Panc1 (cell line): ENCODE data around the gene FGD4. TPM values are rescaled to one million over a fixed set of nuclear protein-coding genes. Genes with fewer than 3 reads are reported as not detected.

Experiments
- ATAC-seq: fragments of 200-7000 bp; cut with Tn5 transposase; 2 replicates; pipeline ENCODE4 v1.9.1; 2020; ENCODE audit warnings: mild to moderate bottlenecking, moderate library complexity
- BruUV-seq: library from RNA; stranded (reverse); fragments of 400-500 nt; replicated peaks from 2 replicates; lab custom pipeline; 2021; lab: Mats Ljungman, UMichigan
- CTCF ChIA-PET: fragments of 300-600 bp; sonication (Branson Sonifier 250); formaldehyde crosslinking; loops from one replicate; lab custom pipeline; 2022; ENCODE audit warnings: antibody characterized with exemption; lab: Charles Lee
- POLR2A ChIA-PET: fragments of 300-600 bp; sonication (Branson Sonifier 250); formaldehyde crosslinking; loops from one replicate; lab custom pipeline; 2022; ENCODE audit warnings: antibody characterized with exemption; lab: Charles Lee
- DNase-seq: peaks from one replicate; pipeline ENCODE4 v3.0.0-alpha.2; 2010; ENCODE audit warnings: low read depth, low spot score
- H3K27ac ChIP-seq: 2 replicates; pipeline ENCODE4 v1.5.1; 2011; ENCODE audit warnings: mild to moderate bottlenecking, low read length, inconsistent platforms
- H3K27me3 ChIP-seq: fragments of 200-500 bp; sonication (Bioruptor generic); 2 replicates; pipeline ENCODE4 v1.6.0; 2014; ENCODE audit warnings: low read length, inconsistent platforms; ENCODE audit not compliant: control insufficient read depth, insufficient read depth
- H3K36me3 ChIP-seq: fragments of 200-500 bp; sonication (Bioruptor generic); 2 replicates; pipeline ENCODE4 v1.5.1; 2014; ENCODE audit warnings: inconsistent platforms, mild to moderate bottlenecking, low read length, moderate library complexity; ENCODE audit not compliant: control insufficient read depth, insufficient read depth
- H3K4me1 ChIP-seq: 2 replicates; pipeline ENCODE4 v1.5.1; 2011; ENCODE audit warnings: inconsistent platforms, mild to moderate bottlenecking, low read length, moderate library complexity; ENCODE audit not compliant: control insufficient read depth, insufficient read depth
- H3K4me3 ChIP-seq, 2 experiments: 2 replicates each; pipeline ENCODE4 v1.5.1; 2011 to 2012; ENCODE audit warnings: low read depth in 2 of 2, low read length in 2 of 2, mild to moderate bottlenecking in 2 of 2, inconsistent platforms in 1 of 2, moderate library complexity in 1 of 2
- H3K9me3 ChIP-seq: fragments of 200-500 bp; sonication (Bioruptor generic); 2 replicates; pipeline ENCODE4 v1.5.1; 2014; ENCODE audit warnings: low read depth, mild to moderate bottlenecking, inconsistent platforms, low read length, moderate library complexity; ENCODE audit not compliant: control insufficient read depth, insufficient read depth
- CTCF ChIP-seq: fragments of 450-650 bp; IDR thresholded peaks from 2 replicates; pipeline ENCODE4 v1.5.1; 2017; ENCODE audit warnings: mild to moderate bottlenecking
- POLR2AphosphoS5 ChIP-seq: IDR thresholded peaks from 2 replicates; pipeline ENCODE4 v1.6.1; 2012; ENCODE audit warnings: mild to moderate bottlenecking, low read depth, low read length, moderate library complexity
- REST ChIP-seq, 2 experiments: IDR thresholded peaks; 2 replicates each; pipeline ENCODE4 v1.6.1; 2011 to 2012; ENCODE audit warnings: low read depth in 2 of 2, control low read depth in 1 of 2, low read length in 1 of 2, mild to moderate bottlenecking in 1 of 2, moderate library complexity in 1 of 2; ENCODE audit not compliant: insufficient read depth in 1 of 2
- SIN3A ChIP-seq: IDR thresholded peaks from 2 replicates; pipeline ENCODE4 v1.6.1; 2012; ENCODE audit warnings: low read depth, mild to moderate bottlenecking, low read length, moderate library complexity, borderline replicate concordance; ENCODE audit not compliant: insufficient read depth
- TCF7L2 ChIP-seq: IDR thresholded peaks from 2 replicates; pipeline ENCODE4 v1.6.1; 2011; ENCODE audit warnings: mild to moderate bottlenecking, low read depth, low read length, inconsistent platforms
- in situ Hi-C: cut with HindIII; loops from 2 replicates; pipeline ENCODE4 v1.10.0; 2016; ENCODE audit warnings: low sequenced_read_pairs, low pct_unique_long_range_greater_than_20kb
- intact Hi-C: fragments of 100-400 bp; cut with micrococcal nuclease; formaldehyde crosslinking; loops from one replicate; pipeline ENCODE4 v1.10.0; 2022; ENCODE audit not compliant: unreplicated experiment
- total RNA-seq: library from RNA; stranded (reverse); gene quantifications from one replicate; pipeline ENCODE4 v1.2.1, GENCODE V29; 2021; ENCODE audit not compliant: unreplicated experiment

The FGD4 gene
- total RNA-seq, 1 experiment from 2014 or later, result 5.0 TPM

GRCh38 chr12:32546272-32546671 lies 146.9 kb downstream of the FGD4 start:
- ATAC-seq (no peak), DNase-seq (no peak)
- in situ Hi-C loops, result no loop called here
- ChIA-PET CTCF (no interaction called here), POLR2A (no interaction called here)
- Histone ChIP-seq H3K27ac (no peak overlapping the region), H3K27me3 (no peaks in the 10 kb centered on the region), H3K4me3 (no peak overlapping the region), H3K9me3 (no peaks in the 10 kb centered on the region), H3K4me1 (no peaks in the 10 kb centered on the region), H3K36me3 (no peaks in the 10 kb centered on the region)
- TF ChIP-seq REST (IDR thresholded peaks at IDR 0.05; ENCODE audit: insufficient read depth in 1 of 2, low read depth in 2 of 2, low read length in 1 of 2), result no peak
- no peak for TF ChIP-seq CTCF
- TF ChIP-seq POLR2AphosphoS5, result no peak
- no peak for TF ChIP-seq TCF7L2
- no peak for TF ChIP-seq SIN3A
- no TSS peak for BruUV-seq
- intact Hi-C loops, result no loop called here

DNA sequence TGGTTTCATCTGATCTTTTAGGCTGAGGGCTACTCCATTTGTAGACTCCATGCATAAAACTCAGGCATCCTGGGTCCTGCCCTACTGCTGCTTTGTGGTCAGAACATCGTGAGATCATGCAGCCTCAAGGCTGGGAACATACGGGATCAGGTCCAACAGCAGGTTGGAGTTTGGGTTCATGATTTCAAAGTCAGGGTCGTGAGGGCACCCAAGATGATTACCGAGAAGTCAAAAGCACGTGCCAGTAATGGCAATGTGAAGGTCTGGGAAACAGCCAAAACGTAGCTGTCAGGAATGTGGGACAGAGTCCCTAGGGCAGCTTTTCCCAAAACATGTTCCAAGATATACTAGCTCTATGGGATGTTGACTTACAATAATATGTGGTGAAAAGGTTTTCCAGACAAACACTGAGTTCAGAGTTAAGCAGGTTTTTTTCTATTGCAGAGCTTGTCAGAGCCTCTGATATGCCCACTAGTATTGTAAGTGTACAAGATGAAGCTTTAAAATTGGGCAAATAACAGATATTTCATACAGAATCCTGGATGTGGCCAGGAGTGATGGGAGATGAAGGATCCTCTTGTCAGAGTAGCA lies 149.4 kb downstream of the FGD4 start:
- POLR2A ChIA-PET, result no interaction called here
- Histone ChIP-seq H3K36me3 (no peaks in the 10 kb centered on the region), H3K4me1 (no peaks in the 10 kb centered on the region), H3K9me3 (no peaks in the 10 kb centered on the region), H3K27ac (no peak overlapping the region), H3K27me3 (no peaks in the 10 kb centered on the region), H3K4me3 (no peak overlapping the region)
- CTCF ChIA-PET, result no interaction called here
- intact Hi-C loops (no loop called here), in situ Hi-C loops (no loop called here)
- BruUV-seq, result no TSS peak
- peak; percentile 38; the same call in 1 of the 2 replicates for ATAC-seq
- no peak for TF ChIP-seq REST (IDR thresholded peaks at IDR 0.05; ENCODE audit: insufficient read depth in 1 of 2, low read depth in 2 of 2, low read length in 1 of 2)
- TF ChIP-seq SIN3A, result no peak
- TF ChIP-seq CTCF, result no peak
- no peak for TF ChIP-seq TCF7L2
- no peak for TF ChIP-seq POLR2AphosphoS5
- DNase-seq, result no peak
